HCT116 (cell line): ENCODE data around the gene HS6ST1. TPM values are rescaled to one million over a fixed set of nuclear protein-coding genes. Genes with fewer than 3 reads are reported as not detected.

Experiments used
- ATAC-seq: fragments of 200-7000 bp; cut with Tn5 transposase; 2 replicates; pipeline ENCODE4 v1.9.1; 2020; ENCODE audit warnings: mild to moderate bottlenecking, moderate library complexity
- BruUV-seq: library from RNA; stranded (reverse); fragments of 400-500 nt; replicated peaks from 2 replicates; lab custom pipeline; 2021; lab: Mats Ljungman, UMichigan
- CTCF ChIA-PET: fragments of 300-600 bp; sonication (Branson Sonifier 250); formaldehyde crosslinking; loops from one replicate; lab custom pipeline; 2021; ENCODE audit warnings: antibody characterized with exemption; lab: Charles Lee
- POLR2A ChIA-PET: fragments of 300-600, 350-600 bp; sonication (Branson Sonifier 250); formaldehyde crosslinking; loops from one replicate; lab custom pipeline; 2021; ENCODE audit warnings: antibody characterized with exemption; lab: Charles Lee
- RAD21 ChIA-PET, 2 experiments: fragments of 300-600 bp; sonication (Branson Sonifier 250); formaldehyde crosslinking; loops; one replicate each; lab custom pipeline; 2023; ENCODE audit warnings: low total read pairs in 2 of 2; ENCODE audit not compliant: uncharacterized antibody in 2 of 2, unreplicated experiment in 2 of 2, low non-redundant PET in 1 of 2; lab: Charles Lee
- DNase-seq: peaks from one replicate; pipeline ENCODE4 v3.0.0-alpha.2; 2010; ENCODE audit warnings: low read depth, low spot score
- H2AFZ ChIP-seq: fragments of 200-600 bp; shearing (Covaris generic), sonication (generic); 2 replicates; pipeline ENCODE4 v1.6.1; 2017; ENCODE audit warnings: low read depth, mixed run types, mixed read lengths, antibody characterized with exemption, low read length; ENCODE audit not compliant: poor library complexity, severe bottlenecking
- H3K27ac ChIP-seq: 2 replicates; pipeline ENCODE4 v1.5.1; 2012; ENCODE audit warnings: low read depth, low read length
- H3K27me3 ChIP-seq: fragments of 200-600 bp; sonication (generic); 2 replicates; pipeline ENCODE4 v1.6.1; 2016; ENCODE audit warnings: mixed run types, low read length, mixed read lengths; ENCODE audit not compliant: insufficient read depth
- H3K36me3 ChIP-seq, 2 experiments: fragments of 200-500 bp in 1 of 2; fragments of 200-600 bp in 1 of 2; sonication (Bioruptor generic) in 1 of 2; sonication (generic) in 1 of 2; 2 replicates each; pipeline versions ENCODE4 v1.5.1 to v1.6.1; 2014 to 2016; ENCODE audit warnings: low read length in 2 of 2, inconsistent platforms in 1 of 2, mixed read lengths in 1 of 2, mixed run types in 1 of 2; ENCODE audit not compliant: insufficient read depth in 2 of 2, control insufficient read depth in 1 of 2
- H3K4me1 ChIP-seq, 2 experiments: fragments of 200-600 bp in 1 of 2; sonication (generic) in 1 of 2; 2 replicates each; pipeline versions ENCODE4 v1.5.1 to v1.6.1; 2012 to 2017; ENCODE audit warnings: low read length in 2 of 2, inconsistent platforms in 1 of 2, mild to moderate bottlenecking in 1 of 2, mixed read lengths in 1 of 2, mixed run types in 1 of 2, moderate library complexity in 1 of 2; ENCODE audit not compliant: insufficient read depth in 2 of 2, control insufficient read depth in 1 of 2
- H3K4me2 ChIP-seq: fragments of 200-600 bp; sonication (generic); 2 replicates; pipeline ENCODE4 v1.6.1; 2017; ENCODE audit warnings: mixed run types, low read length, mixed read lengths
- H3K4me3 ChIP-seq, 2 experiments: fragments of 200-600 bp in 1 of 2; sonication (generic) in 1 of 2; replicated peaks in 1 of 2; 2 replicates each; pipeline ENCODE4 v1.5.1; 2011 to 2016; ENCODE audit warnings: low read length in 2 of 2, control low read depth in 1 of 2, low read depth in 1 of 2, mild to moderate bottlenecking in 1 of 2, mixed read lengths in 1 of 2, mixed run types in 1 of 2
- H3K79me2 ChIP-seq: fragments of 200-600 bp; sonication (generic); 2 replicates; pipeline ENCODE4 v1.6.1; 2017; ENCODE audit warnings: mild to moderate bottlenecking, mixed run types, low read length, moderate library complexity, mixed read lengths; ENCODE audit not compliant: insufficient read depth
- H3K9ac ChIP-seq: fragments of 200-600 bp; sonication (generic); 2 replicates; pipeline ENCODE4 v1.6.1; 2016; ENCODE audit warnings: low read length, mixed read lengths
- H3K9me2 ChIP-seq: fragments of 200-600 bp; sonication (generic), shearing (Covaris generic); 2 replicates; pipeline ENCODE4 v1.6.1; 2017; ENCODE audit warnings: mixed run types, mild to moderate bottlenecking, moderate library complexity; ENCODE audit not compliant: insufficient read depth
- H3K9me3 ChIP-seq, 2 experiments: fragments of 200-500 bp in 1 of 2; fragments of 200-600 bp in 1 of 2; sonication (Bioruptor generic) in 1 of 2; sonication (generic) in 1 of 2; 2 replicates each; pipeline ENCODE4 v1.6.1; 2014 to 2017; ENCODE audit warnings: low read length in 2 of 2, mixed read lengths in 2 of 2, inconsistent platforms in 1 of 2, low read depth in 1 of 2, mild to moderate bottlenecking in 1 of 2, mixed run types in 1 of 2, moderate library complexity in 1 of 2; ENCODE audit not compliant: control insufficient read depth in 1 of 2, insufficient read depth in 1 of 2
- H4K20me1 ChIP-seq: fragments of 200-600 bp; sonication (generic), shearing (Covaris generic); 2 replicates; pipeline ENCODE4 v1.6.1; 2017; ENCODE audit warnings: mixed run types, mild to moderate bottlenecking, moderate library complexity; ENCODE audit not compliant: insufficient read depth
- CTCF ChIP-seq, 3 experiments: fragments of 200-600 bp in 1 of 3; sonication (generic) in 1 of 3; IDR thresholded peaks in 2 of 3; conservative IDR thresholded peaks in 1 of 3; 2 replicates each; pipeline ENCODE4 v1.5.1; 2012 to 2017; ENCODE audit warnings: low read depth in 2 of 3, low read length in 2 of 3, antibody characterized with exemption in 1 of 3, borderline replicate concordance in 1 of 3, control low read depth in 1 of 3, mild to moderate bottlenecking in 1 of 3, mixed read lengths in 1 of 3, mixed run types in 1 of 3, moderate library complexity in 1 of 3; ENCODE audit not compliant: insufficient read depth in 1 of 3
- EGR1 ChIP-seq: IDR thresholded peaks from 2 replicates; pipeline ENCODE4 v1.6.1; 2012; ENCODE audit warnings: low read depth
- ELF1 ChIP-seq: IDR thresholded peaks from 2 replicates; pipeline ENCODE4 v1.6.1; 2012; ENCODE audit warnings: low read depth, borderline replicate concordance
- EZH2 ChIP-seq: fragments of 200-600 bp; sonication (generic); IDR thresholded peaks from 2 replicates; pipeline ENCODE4 v1.6.1; 2017; ENCODE audit warnings: antibody characterized with exemption, mixed run types
- EZH2phosphoT487 ChIP-seq: fragments of 200-600 bp; IDR thresholded peaks from 2 replicates; pipeline ENCODE4 v1.6.1; 2018; ENCODE audit warnings: antibody characterized with exemption, borderline replicate concordance
- FOSL1 ChIP-seq: IDR thresholded peaks from 2 replicates; pipeline ENCODE4 v1.6.1; 2012; ENCODE audit warnings: low read depth
- POLR2A ChIP-seq: IDR thresholded peaks from 2 replicates; pipeline ENCODE4 v1.7.0; 2011; ENCODE audit warnings: borderline replicate concordance; ENCODE audit not compliant: insufficient read depth, insufficient read length; ENCODE audit errors: extremely low read depth
- POLR2AphosphoS5 ChIP-seq: IDR thresholded peaks from 2 replicates; pipeline ENCODE4 v1.6.1; 2011; ENCODE audit warnings: mild to moderate bottlenecking, low read depth, low read length, moderate library complexity
- REST ChIP-seq: IDR thresholded peaks from 2 replicates; pipeline ENCODE4 v1.6.1; 2012; ENCODE audit warnings: low read depth
- SRF ChIP-seq: IDR thresholded peaks from 2 replicates; pipeline ENCODE4 v1.6.1; 2012; ENCODE audit warnings: low read depth
- TCF7L2 ChIP-seq: IDR thresholded peaks from 2 replicates; pipeline ENCODE4 v1.7.0; 2011; ENCODE audit warnings: borderline replicate concordance, inconsistent platforms; ENCODE audit not compliant: insufficient read depth, insufficient read length; ENCODE audit errors: extremely low read depth
- YY1 ChIP-seq: IDR thresholded peaks from 2 replicates; pipeline ENCODE4 v1.6.1; 2011; ENCODE audit warnings: low read length, low read depth, moderate library complexity, mild to moderate bottlenecking; ENCODE audit not compliant: insufficient replicate concordance; ENCODE audit errors: extremely low read depth
- intact Hi-C: fragments of 100-400 bp; cut with micrococcal nuclease; formaldehyde crosslinking; loops from 2 replicates; pipeline ENCODE4 v1.10.0; 2022
- total RNA-seq: library from RNA; stranded (reverse); gene quantifications from one replicate; pipeline ENCODE4 v1.2.1, GENCODE V29; 2021; ENCODE audit not compliant: unreplicated experiment

Gene HS6ST1
- total RNA-seq, 1 experiment from 2014 or later = 35.0 TPM

- H3K9ac ChIP-seq = no peak overlapping the region
- ATAC-seq = no peak
- H3K4me3 ChIP-seq = no peak overlapping the region
- H3K79me2 ChIP-seq = peaks cover 90% of the 10 kb centered on the region
- H3K4me1 ChIP-seq = peaks cover 0 to 24% of the 10 kb centered on the region in 2 experiments; a peak in 2 of 4 replicates
- H3K27me3 ChIP-seq = no peaks in the 10 kb centered on the region
- no peak overlapping the region for H2AFZ ChIP-seq
- H3K4me2 ChIP-seq = no peak overlapping the region
- DNase-seq = no peak
- RAD21 ChIA-PET = no interaction called here
- no peaks in the 10 kb centered on the region for H4K20me1 ChIP-seq
- no peaks in the 10 kb centered on the region for H3K9me3 ChIP-seq
- CTCF ChIA-PET = no interaction called here
- H3K27ac ChIP-seq = no peak overlapping the region
- no peak for TF ChIP-seq CTCF (IDR thresholded peaks at IDR 0.05 in 2 of 3, conservative IDR thresholded peaks at IDR 0.05 in 1 of 3; ENCODE audit: borderline replicate concordance in 1 of 3, insufficient read depth in 1 of 3, low read depth in 2 of 3, low read length in 2 of 3)
- TF ChIP-seq EZH2 = no peak
- TF ChIP-seq REST = no peak
- no peak for TF ChIP-seq TCF7L2
- no peak for TF ChIP-seq POLR2A
- TF ChIP-seq FOSL1 = no peak
- TF ChIP-seq YY1 = no peak
- TF ChIP-seq EZH2phosphoT487 = no peak
- TF ChIP-seq EGR1 = no peak
- TF ChIP-seq POLR2AphosphoS5 = no peak
- no peak for TF ChIP-seq SRF
- no peak for TF ChIP-seq ELF1
- H3K36me3 ChIP-seq = no peaks in the 10 kb centered on the region
- BruUV-seq = no TSS peak
- intact Hi-C loops = no loop called here
- POLR2A ChIA-PET = no interaction called here
- no peaks in the 10 kb centered on the region for H3K9me2 ChIP-seq
Measured at GRCh38 chr2:128298286-128298685, 20.4 kb downstream of the HS6ST1 start.
